Measurements from ENCODE around the gene SEMA4D. TPM values are rescaled to one million over a fixed set of nuclear protein-coding genes. Genes with fewer than 3 reads are reported as not detected.
"Not testable (repeated sequence)": the region's sequence is repeated elsewhere in the genome, so short reads cannot be mapped to it uniquely, and the experiment has no call there.

SEMA4D gene
- total RNA-seq, 1 experiment from 2014 or later: 0.98 TPM

DNA sequence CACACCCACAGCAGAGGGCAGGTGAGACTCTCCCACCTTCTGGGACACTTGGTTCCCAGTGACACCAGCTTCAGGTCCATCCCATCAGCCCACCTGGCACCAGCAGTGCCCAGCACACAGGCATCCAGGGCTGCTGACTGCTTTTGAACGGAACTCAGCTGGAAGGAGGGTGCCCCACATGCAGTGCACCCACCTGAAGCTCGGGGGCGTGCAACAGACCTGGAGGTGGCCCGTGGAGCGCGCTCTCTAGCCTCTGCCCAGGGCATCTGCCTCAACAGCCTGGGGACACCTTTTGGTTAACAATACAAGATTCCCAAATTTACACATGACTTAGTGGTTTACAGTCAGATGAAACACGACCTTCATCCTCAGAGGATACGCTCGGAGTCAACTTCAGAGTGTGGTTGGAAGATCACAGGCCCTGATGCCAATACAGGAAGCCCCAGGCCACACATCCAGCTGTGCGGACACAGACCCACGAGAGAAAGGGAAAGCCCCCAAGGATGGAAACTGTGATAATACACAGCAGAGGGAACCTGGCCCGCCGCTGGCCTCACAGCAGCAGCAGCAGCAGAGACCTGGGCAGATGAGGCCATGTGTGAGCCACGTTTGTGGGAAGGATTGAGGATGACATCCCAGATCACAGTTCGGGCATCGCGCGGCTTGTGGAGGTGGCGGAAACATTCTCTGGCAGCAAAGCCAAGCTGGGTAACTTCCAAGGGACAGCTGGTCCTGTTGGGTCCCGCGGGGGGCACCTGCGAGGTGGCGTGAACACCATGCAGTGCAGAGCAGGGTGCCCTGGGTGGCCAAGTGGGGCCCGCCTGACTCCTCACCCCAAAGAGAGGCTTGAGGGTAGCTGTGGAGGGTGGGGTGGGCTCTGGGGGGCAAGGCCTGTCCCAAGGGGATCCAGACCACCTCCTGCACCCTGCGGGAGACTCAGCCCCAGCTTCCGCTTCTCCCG, 115.6 kb downstream of the SEMA4D start:
- DNase-seq (ENCODE audit: low read depth, low spot score): no peak
- in situ Hi-C loops (cut with HindIII; ENCODE audit: low pct_unique_long_range_greater_than_20kb, low sequenced_read_pairs): no loop called here

DNA sequence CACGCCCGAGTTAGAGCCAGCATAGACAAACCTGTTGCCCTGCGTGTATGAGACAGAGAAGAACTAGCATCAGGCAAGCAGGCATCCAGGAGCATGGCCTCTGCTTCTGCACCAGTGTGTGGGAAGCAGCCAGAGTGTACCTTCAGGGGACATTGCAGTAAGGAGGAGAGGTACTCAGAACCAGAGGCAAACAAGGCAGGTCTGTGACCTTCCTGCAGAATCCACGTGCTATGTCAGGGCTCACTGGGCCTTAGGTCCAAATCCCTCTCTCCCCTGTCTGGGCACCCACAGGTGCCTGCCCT, 116.7 kb downstream of the SEMA4D start:
- in situ Hi-C loops (cut with HindIII; ENCODE audit: low pct_unique_long_range_greater_than_20kb, low sequenced_read_pairs): no loop called here

DNA sequence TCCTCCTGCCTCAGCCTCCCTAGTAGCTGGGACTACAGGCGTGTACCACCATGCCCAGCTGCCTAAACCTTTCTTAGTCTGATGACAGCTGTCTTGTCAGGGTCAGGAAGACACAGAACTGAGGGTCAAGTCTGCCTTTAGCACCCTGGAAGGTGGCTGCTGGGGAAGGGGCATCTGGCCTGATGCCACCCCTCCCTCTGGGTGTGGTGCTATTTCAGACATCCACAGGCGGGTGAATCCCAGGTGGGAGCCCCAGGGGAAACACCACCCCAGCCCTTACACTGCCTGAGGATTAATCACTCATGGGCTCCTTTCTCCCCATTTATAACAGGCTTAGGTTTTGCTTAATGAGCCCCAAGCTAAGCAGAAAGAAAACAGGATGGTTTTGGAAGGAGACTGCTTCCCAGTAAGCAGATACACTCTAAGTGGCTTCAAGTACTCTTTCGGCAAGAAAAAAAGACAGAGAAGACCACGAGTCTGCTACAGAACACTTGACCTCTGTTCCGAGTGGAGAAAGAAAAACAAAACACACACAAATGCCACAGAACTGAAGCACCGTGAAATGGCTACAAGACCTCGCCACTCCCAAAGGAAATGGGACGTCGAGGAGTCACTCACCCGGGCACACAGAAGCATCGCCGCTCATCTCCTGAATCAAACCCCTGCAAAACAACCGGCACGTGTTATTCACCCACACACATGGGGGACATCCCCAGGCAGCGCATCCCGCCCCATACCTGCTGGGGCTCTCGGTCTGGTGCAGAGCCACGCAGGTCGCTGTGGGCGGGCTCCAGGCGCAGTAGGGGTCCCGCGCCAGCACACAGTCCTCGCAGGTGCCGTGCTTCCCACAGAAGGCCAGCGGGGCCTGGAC, 117.2 kb downstream of the SEMA4D start:
- DNase-seq (ENCODE audit: low read depth, low spot score): no peak
- in situ Hi-C loops (cut with HindIII; ENCODE audit: low pct_unique_long_range_greater_than_20kb, low sequenced_read_pairs): no loop called here

More for the DNA sequence above, 116.7 kb downstream of the SEMA4D start:
- DNase-seq (ENCODE audit: low read depth, low spot score): no peak

DNA sequence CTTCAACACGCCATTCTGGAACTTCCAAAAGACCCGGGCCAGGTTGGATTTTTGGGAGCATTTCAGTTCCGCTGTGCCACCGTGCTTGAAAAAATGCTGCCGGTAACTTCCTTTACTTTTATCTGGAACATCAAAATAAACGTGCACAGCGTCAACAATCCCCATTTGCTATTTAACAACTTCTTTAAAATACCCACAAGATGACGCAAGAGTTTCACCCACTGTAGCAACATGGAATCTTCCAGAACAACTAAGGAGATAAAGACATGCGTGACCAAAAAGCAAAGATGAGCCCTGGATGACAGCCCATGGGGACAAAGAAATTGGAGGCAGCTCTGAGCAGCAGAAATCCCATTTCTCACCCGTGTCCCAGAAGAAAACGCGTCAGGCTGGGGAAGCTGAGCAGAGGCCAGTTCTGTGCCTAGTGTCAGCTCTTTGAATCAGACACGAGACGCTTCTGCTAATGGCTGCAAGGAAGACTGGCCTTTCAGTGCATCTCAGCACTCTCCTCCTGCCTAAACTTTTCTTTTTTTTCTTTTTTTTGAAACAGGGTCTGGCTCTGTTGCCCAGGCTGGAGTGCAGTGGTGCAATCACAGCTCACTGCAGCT, 118.3 kb downstream of the SEMA4D start:
- in situ Hi-C loops (cut with HindIII; ENCODE audit: low pct_unique_long_range_greater_than_20kb, low sequenced_read_pairs): no loop called here
- no peak for DNase-seq (ENCODE audit: low read depth, low spot score)

DNA sequence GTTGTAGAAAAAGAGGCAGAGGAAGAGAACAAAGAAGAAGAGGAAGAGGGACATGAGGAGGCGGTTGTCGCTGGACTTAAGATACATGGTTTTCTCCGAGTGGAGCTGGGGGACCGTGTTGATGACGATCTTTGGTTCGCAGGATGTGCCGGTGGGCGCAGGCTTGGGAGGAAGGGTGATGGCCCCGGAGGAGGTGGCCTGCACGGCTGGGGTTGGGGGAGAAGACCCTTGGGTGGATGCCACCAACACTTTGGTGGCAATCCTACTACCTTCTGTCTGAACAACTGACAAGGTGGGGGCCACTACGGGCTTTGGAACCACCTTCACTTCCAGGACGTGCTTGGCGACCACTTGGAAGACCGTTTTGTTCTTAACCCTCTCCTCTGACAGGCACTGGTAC, 118.9 kb downstream of the SEMA4D start:
- no peak for DNase-seq (ENCODE audit: low read depth, low spot score)
- in situ Hi-C loops (cut with HindIII; ENCODE audit: low pct_unique_long_range_greater_than_20kb, low sequenced_read_pairs): no loop called here

DNA sequence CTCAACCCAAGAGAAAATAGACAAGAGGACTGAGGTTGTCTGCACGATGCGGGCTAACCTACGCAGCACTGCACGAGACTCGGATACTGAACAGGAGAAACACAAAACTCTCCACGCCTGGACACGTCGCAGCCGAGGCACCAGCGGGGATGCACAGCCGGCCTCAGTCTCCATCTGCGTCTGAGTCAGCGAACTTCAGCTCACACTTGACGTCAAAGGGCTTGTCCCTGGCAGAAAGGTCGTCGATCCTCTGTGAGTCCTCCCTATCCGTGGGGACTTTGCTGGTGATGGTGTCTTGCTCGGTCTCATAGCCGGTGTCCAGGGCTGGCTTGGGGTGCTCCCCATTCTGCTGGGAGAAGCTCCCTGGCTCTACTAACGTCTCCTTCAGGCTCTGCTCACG, 119.4 kb downstream of the SEMA4D start:
- DNase-seq (ENCODE audit: low read depth, low spot score): no peak
- in situ Hi-C loops (cut with HindIII; ENCODE audit: low pct_unique_long_range_greater_than_20kb, low sequenced_read_pairs): no loop called here

DNA sequence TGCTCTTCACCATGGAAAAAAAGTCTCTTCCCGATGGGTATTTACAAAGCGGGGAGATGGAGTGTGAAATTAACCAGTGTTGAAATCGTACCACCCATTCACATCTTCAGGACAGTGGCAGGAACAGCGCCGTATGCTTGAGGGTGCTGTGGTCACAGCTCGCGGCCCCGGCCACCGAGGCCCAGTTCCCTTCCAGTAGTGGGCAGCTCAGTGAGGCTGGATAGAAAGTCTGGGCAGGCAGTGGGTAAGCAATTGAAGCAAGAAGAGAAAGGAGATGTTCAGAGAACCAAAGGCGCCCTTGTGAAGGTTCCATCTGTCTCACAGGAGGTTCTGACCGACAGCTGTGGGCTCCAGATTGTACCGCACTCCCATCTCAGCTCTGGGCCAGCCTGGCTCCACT, 120.5 kb downstream of the SEMA4D start:
- in situ Hi-C loops (cut with HindIII; ENCODE audit: low pct_unique_long_range_greater_than_20kb, low sequenced_read_pairs): no loop called here
- no peak for DNase-seq (ENCODE audit: low read depth, low spot score)

DNA sequence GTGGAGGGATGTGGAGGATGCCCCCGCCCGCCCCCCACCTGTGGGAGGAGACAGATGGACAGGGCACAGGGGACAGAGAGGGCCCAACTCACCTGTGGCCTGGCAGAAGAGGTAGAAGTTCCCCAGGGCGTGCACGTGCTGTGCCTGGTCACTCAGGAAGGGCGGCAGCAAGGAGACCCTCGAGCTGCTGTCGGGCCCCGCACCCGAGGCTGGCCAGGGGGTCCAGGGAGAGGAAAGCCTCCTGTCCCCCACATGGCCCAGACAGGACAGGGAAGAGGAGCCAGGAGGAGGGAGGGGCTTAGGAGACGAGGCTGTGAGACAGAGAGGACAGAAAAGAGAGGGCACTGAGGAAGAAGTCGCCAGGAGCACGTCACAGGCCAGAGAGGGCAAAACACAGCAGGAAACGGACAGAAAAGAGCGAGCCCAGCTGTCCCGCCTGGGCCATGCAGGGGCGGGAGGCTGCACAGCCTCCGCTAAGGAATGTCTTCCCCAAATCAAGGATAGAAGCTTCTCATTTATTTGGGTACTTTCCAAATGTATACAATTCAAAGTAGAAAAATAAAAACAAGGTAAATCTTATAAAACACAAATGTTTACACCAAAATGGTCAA, 121.1 kb downstream of the SEMA4D start:
- in situ Hi-C loops (cut with HindIII; ENCODE audit: low pct_unique_long_range_greater_than_20kb, low sequenced_read_pairs): no loop called here
- no peak for DNase-seq (ENCODE audit: low read depth, low spot score)

DNA sequence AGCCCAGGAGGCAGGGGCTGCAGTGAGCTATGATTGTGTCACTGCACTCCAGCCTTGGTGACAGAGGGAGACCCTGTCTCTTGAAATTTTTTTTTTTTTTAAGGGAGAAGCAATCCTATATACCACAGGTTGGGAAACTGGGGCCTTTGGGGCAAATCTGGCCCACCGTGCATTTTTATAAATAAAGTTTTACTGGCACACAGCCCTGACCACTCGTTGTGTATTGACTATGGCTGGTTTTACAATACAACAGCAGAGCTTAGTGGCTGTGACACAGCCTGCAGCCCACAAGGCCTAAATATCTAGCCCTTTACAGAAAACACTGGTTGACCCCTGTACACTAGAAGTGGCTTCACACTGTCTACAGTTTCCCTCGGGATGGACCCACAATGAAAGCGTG, 121.6 kb downstream of the SEMA4D start:
- in situ Hi-C loops (cut with HindIII; ENCODE audit: low pct_unique_long_range_greater_than_20kb, low sequenced_read_pairs): no loop called here
- DNase-seq (ENCODE audit: low read depth, low spot score): no peak

DNA sequence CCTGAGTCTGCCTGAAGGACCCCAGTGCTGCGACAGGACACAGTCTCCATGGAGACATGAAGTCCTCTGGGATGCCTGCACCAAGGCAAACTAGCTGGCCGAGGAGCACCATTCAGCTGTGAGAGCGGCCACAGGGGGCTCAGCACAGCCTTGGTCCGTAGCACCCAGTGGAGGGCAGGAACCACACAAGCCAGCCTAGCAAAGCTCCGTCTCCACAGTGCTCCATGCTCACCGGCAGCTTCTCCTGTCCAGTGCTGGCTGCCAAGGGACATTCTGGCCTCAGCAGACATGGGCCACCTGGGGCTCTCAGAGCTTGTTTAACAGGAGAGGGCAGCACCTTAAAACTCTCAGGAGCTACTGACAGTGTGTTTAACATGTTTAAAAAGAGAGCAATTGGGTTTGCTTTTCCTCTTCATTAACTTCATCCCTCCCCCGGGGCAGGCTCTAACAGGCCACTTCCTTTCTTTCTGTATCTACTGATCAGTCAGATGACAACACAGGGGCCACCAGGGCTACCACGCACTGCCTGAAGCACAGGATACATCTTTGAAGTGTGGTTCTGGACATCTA, 122.6 kb downstream of the SEMA4D start:
- in situ Hi-C loops (cut with HindIII; ENCODE audit: low pct_unique_long_range_greater_than_20kb, low sequenced_read_pairs): no loop called here
- peak; percentile 34 for DNase-seq (ENCODE audit: low read depth, low spot score)

DNA sequence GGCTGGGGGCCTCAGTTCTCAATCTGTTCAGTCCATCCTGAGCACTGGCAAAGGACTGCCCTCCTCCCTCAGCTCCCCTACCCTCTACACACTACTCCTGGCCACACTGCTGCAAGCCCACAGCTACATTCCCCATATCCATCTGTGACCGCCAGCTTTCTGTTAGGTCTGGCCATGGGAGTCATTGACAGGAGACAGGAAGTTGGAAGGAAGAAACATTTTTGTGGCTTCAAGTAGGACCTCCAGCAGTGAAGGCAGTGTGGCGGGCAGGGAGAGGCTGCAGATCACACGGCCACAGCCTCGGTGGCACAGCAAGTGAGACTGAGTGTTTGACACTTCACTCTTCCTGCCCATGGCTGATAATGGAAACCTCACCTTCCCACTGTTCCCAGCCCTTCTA, 123.7 kb downstream of the SEMA4D start:
- DNase-seq (ENCODE audit: low read depth, low spot score): no peak
- in situ Hi-C loops (cut with HindIII; ENCODE audit: low pct_unique_long_range_greater_than_20kb, low sequenced_read_pairs): no loop called here

DNA sequence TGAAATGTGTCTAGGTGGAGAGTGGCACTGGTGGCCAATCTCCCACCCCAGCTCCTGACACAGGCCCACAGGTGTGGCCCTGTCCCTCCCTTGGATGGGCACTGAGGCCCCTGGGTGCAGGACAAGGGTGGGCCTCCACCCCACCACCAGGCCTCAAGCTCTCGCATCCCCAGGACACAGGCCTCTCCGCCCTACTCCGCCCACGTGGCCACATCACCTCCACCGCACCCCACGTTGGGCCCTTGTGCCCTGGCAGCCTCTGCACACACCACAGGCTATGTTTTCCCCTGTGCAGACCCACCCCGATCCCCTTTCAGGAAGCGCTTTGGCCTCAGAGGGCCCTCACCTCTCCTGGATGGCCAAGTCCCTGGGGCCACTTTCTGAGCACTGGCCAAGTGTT, 124.9 kb downstream of the SEMA4D start:
- DNase-seq (ENCODE audit: low read depth, low spot score): no peak
- in situ Hi-C loops (cut with HindIII; ENCODE audit: low pct_unique_long_range_greater_than_20kb, low sequenced_read_pairs): no loop called here

DNA sequence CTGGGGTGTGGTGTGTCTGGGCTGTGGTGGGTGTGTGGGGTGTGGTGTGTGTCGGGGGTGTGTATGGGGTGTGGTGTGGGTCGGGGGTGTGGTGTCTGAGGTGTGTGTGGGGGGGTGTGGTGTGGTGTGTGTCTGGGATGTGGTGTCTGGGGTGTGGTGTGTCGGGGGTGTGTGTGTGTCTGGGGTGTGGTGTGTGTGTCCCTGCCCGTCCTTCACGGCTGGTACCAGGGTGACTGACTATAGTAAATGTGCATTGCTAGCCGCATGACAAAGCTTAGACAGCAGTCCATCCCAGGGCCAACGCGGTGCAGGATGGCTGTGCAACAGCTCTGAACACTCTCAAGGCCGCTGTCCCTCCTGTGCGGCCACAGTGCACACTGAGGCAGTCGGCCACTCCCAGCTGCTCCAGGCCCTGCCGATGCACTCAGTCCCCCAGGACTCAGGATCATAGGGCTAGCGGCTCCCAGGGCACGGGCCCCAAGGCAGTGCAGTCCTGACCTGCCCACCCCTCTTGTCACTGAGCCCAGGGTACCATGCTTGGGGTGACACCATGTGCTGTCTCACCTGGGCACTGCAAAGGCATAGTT, 125.6 kb downstream of the SEMA4D start:
- in situ Hi-C loops (cut with HindIII; ENCODE audit: low pct_unique_long_range_greater_than_20kb, low sequenced_read_pairs): no loop called here
- no peak for DNase-seq (ENCODE audit: low read depth, low spot score)

DNA sequence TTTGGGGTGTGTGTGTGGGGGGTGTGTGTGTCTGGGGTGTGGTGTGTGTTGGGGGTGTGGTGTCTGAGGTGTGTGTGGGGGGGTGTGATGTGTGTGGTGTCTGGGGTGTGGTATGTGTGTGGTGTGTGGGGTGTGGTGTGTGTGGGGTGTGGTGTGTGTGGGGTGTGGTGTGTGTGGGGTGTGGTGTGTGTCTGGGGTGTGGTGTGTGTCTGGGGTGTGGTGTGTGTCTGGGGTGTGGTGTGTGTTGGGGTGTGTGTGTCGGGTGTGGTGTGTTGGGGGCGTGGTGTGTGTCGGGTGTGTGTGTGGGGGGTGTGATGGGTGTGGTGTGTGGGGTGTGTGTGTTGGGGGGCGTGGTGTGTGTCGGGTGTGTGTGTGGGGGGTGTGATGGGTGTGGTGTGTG, 126.1 kb downstream of the SEMA4D start:
- in situ Hi-C loops (cut with HindIII; ENCODE audit: low pct_unique_long_range_greater_than_20kb, low sequenced_read_pairs); DNase-seq (ENCODE audit: low read depth, low spot score): not testable (repeated sequence)

DNA sequence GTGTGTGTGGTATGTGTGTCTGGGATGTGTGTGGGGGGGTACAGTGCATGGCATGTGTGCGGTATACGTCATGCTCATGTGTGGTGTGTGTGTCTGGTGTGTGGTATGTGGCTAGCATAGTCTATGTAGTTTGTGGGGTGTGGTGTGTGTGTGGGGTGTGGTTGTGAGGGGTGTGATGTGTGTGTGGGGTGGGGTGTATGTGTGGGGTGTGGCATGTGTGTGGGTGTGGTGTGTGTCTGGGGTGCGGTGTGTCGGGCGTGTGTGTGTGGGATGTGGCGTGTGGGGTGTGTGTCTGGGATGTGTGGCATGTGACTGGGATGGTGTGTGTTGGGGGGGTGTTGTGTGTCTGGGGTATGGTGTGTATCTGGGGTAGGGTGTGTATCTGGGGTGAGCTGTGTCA, 127.3 kb downstream of the SEMA4D start:
- DNase-seq (ENCODE audit: low read depth, low spot score): no peak
- in situ Hi-C loops (cut with HindIII; ENCODE audit: low pct_unique_long_range_greater_than_20kb, low sequenced_read_pairs): no loop called here

DNA sequence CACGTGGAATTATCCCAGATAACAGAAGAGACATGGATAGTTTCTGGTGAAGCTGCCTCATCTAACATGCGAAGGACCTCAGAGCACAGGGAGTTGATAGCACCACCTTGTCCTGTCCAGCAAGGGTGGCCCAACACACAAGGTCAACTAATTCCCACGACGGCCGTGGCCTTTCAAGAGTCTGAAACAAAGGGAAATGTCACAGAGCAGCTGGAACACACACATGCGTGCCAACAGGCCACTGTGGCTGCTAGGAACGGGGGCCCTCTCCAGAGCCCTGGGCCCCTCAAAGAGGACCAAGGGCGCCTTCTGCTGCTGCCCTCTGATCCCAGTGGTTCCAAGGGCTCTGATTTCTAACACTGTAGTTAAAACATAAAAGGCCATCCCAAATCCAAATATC, 128.9 kb downstream of the SEMA4D start:
- DNase-seq (ENCODE audit: low read depth, low spot score): no peak
- in situ Hi-C loops (cut with HindIII; ENCODE audit: low pct_unique_long_range_greater_than_20kb, low sequenced_read_pairs): no loop called here

DNA sequence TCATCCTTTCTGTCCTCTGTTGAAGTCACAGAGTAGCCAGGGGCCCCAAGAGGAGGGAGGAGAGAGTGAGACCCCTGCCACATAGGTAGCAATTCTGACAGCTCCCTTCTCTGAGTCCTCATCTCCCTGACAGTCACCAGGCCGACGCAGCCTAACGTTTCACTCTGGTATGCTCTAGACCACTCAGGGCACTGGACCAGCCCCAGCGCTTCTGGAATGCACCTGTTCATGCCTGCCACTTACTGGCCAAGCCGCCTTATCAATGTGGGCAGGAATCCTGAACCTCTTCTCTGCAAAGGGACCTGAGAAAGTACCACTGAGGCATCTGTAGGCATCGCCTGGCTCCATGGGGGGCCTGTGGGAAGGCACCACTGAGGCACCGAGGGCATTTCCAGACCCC, 129.4 kb downstream of the SEMA4D start:
- in situ Hi-C loops (cut with HindIII; ENCODE audit: low pct_unique_long_range_greater_than_20kb, low sequenced_read_pairs): no loop called here
- DNase-seq (ENCODE audit: low read depth, low spot score): no peak

All from SK-MEL-5 (cell line).